HG03280 (cell line): ENCODE data around the gene CLDN15.

Source experiments
- ATAC-seq: cut with Tn5 transposase; IDR thresholded peaks from one replicate; pipeline ENCODE4 v1.9.1; 2021; ENCODE audit warnings: mild to moderate bottlenecking, moderate library complexity; ENCODE audit not compliant: unreplicated experiment

The CLDN15 gene

GRCh38 chr7:101244375-101245146, 7.0 kb upstream of the CLDN15 start, which contains the start of gene FIS1:
TSS of gene FIS1 (minus strand) at chr7:101245081. CDS start at chr7:101245004, 77 bp downstream.
- peak; percentile 88 for ATAC-seq

- no peak for ATAC-seq
These were observed 6.2 kb upstream of the CLDN15 start for GRCh38 chr7:101243646-101244374.

GRCh38 chr7:101241443-101242349, 4.1 kb upstream of the CLDN15 start:
- ATAC-seq: no peak

DNA sequence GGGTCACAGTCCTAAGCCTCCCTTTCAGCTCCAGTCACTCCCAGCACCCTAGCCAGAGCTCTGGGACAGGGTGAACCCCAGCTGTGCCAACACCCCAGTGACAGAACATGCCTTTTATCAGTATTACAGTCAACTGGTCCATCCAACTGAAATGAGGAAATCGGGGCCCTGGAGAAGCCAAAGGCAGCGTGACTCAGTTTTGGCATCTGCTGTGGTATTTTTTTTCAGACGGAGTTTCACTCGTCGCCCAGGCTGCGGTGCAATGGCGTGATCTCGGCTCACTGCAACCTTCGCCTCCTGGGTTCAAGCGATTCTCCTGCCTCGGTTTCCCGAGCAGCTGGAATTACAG, 3.4 kb upstream of the CLDN15 start:
- ATAC-seq: no peak

GRCh38 chr7:101240226-101241014, 2.8 kb upstream of the CLDN15 start:
- ATAC-seq: no peak

DNA sequence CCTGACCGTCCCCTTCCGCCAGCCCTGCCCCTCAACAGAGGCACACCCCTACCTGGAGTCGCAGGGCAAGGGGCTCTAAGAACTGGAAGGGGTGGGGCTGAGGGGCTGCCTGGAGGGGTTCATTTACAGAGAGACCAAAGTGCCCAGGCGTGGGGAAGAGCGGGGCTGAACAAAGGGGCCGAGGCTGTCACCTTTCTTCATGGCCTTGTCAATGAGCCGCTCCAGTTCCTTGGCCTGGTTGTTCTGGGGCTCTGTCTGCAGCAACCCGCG, 2.3 kb upstream of the CLDN15 start:
- ATAC-seq: no peak

DNA sequence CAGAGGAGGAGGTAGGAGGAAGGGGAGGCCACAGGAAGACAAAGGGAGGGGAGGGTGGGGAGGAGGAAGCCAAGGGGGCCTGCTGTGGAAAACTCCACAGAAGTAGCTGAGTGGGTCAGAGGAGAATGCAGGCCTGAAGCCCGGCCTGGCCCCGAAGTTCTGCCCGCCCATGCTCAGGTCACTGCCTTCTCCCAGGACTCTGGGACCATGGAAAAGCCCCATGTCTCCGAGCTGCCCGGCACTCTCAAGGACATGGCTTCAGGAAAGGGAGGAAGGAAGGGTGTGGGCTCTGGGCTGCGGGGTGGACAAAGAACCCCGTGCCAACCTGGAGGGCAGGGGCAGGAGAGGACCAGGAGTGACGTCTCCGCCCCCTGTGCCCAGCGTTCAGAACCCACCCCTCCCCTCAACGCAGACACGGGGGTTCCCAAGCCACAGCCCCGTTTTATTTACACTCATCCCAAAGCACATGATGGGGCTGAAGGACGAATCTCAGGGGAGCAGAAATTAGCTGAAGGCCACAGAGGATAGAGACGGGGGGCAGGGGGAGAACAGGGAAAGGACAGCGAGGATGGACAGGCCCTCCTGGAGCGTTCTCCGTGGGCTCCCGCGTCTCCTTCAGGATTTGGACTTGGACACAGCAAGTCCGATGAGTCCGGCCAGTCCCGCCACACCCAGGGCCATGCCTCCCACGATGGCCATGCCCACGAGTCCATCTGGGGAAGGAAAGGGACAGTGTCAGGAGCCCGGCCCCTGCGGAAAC, 1.8 kb upstream of the CLDN15 start:
- ATAC-seq: no peak

GRCh38 chr7:101238226-101239182, 902 bp upstream of the CLDN15 start:
- no peak for ATAC-seq

- no peak for ATAC-seq
These were observed 1.2 kb downstream of the CLDN15 start for GRCh38 chr7:101236292-101236835.

- no peak for ATAC-seq
These were observed 2.1 kb downstream of the CLDN15 start for GRCh38 chr7:101235522-101235921.

DNA sequence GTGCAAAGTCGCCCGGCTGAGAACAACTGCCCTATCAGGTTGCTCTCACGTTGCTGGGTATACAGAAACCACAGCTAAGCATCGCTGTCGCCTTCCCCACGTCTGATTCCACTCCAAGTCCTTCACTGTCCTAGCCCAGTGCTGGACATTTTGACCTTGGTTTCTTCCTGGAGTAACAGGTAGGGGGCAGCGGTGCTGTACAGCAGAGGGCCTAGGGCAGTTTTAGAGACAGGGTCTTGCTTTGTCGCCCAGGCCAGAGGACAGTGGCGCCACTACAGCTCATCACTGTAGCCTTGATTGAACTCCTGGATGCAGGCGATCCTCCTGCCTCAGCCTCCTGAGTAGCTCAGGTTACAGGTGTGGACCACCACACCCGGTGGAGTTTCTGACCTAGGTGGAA, 2.6 kb downstream of the CLDN15 start:
- ATAC-seq: no peak

- no peak for ATAC-seq
These were observed 3.0 kb downstream of the CLDN15 start for GRCh38 chr7:101234636-101235035.

DNA sequence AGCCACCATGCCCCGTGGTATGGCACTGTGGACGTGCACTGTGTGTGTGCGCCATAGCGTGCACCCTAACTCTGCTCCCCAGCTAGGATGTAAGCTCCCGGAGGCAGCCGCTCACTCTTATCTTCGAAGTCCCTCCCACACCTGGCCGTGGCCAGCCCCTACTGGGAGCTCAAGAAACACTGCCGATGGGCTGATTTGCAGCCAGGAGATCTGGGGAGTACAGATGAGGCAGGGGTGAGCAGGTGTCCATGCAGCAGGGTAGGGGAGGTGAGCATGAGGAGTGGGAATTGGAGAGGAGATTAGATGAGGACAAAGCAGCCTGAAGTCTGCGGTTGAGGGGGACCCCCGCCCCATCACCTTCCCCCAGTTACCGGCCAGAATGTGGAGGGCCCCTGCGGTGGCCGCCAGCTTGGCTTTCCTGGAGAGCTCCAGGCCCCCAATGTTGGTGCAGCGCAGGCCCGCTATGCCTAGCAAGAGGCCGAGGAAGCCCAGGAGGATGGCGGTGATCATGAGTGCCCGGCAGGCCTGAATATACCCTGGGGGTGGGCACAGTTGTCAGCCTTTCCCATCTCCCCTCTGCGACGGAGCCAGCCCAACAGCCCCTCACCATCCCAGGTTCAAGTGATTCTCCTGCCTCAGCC, 3.6 kb downstream of the CLDN15 start:
- no peak for ATAC-seq

DNA sequence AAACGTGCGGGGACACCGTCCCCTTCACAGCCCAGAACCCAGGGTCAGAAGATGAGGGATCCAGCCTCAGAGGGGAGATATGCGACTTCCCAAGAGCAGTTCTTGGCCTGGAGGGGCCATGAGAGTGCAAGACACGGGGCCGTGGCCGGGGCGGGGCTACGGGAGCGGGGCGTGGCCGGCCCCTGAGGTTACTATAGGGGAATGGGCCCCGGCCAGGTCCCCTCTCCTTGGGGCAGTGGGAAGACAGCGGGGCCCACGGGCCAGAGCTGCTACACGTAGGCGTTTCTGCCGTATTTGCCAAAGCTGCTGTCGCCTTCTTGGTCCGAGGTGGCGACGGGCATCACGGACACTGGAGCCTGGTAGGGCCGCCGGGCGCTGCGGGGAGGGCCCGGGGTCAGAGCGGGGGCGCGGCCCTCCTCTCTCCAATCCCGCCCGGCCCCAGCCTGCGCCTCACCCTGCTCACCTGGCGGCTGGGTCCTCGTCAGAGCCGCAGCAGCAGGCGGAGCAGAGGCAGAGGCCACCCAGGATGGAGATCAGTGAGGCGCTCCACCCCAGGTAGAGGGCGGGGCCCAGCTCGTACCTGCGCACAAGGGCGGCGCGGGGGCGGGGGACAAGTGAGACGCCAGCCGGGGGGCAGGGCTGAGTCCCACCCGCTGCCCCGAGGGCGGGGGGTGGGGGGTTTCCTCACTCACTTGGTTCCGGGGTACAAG, 5.3 kb downstream of the CLDN15 start:
- no peak for ATAC-seq

GRCh38 chr7:101231644-101232043, 6.0 kb downstream of the CLDN15 start:
- ATAC-seq: no peak

DNA sequence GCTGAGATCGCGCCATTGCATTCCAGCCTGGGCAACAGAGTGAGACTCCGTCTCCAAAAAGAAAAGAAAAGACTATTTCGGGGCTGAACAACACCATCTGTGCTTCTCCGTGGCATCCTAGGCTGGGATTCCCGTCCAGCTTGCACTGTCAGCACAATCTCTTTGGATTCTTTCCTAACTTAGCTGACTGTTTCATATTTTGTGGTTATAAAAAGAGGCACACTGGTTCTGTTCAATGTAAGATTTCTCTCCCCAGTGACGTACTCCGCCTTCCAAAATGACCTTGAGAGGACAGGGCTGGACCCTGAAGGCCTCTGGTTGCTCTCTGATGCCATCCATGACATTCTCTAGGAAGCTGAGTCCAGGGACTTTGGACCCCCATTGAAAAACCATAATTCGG, 10.9 kb downstream of the CLDN15 start:
- no peak for ATAC-seq

DNA sequence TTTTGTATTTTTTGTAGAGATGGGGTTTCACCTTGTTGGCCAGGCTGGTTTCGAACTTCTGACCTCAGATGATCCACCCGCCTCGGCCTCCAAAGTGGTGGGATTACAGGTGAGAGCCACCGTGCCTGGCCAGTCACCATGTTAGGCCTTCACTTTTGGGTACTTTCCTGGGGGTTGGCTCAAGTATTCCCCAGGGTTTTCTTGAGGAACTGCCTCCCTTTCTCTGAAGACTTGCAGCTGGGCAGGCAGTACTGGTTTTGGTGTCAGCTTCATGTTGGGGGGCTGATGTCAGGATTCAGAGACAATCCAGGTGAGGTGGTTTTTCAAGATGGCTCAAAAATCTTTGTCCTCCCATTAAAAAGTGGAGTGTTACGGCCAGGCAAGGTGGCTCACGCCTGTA, 12.0 kb downstream of the CLDN15 start:
- ATAC-seq: no peak

GRCh38 chr7:101223528-101223927, 14.1 kb downstream of the CLDN15 start:
- no peak for ATAC-seq
